Neuronal stem cell (in vitro differentiated cells): ENCODE results near the gene SMAD7.
A peak's percentile ranks its signal among the peaks of the same experiment; 100 is the strongest.

Source experiments
- DNase-seq: peaks from one replicate; pipeline ENCODE4 v3.0.0-alpha.2; 2013; ENCODE audit warnings: low spot score
- H2AFZ ChIP-seq: one replicate; pipeline ENCODE4 v1.6.1; 2013; ENCODE audit warnings: mild to moderate bottlenecking, low read length, inconsistent platforms
- H2AK5ac ChIP-seq: 2 replicates; pipeline ENCODE4 v1.6.1; 2013; ENCODE audit warnings: low read depth, mild to moderate bottlenecking, inconsistent platforms, low read length, moderate library complexity, mixed read lengths
- H2BK120ac ChIP-seq: 2 replicates; pipeline ENCODE4 v1.6.1; 2013; ENCODE audit warnings: low read depth, mild to moderate bottlenecking, inconsistent platforms, low read length, moderate library complexity, mixed read lengths
- H2BK12ac ChIP-seq: one replicate; pipeline ENCODE4 v1.6.1; 2013; ENCODE audit warnings: low read length, inconsistent platforms
- H2BK15ac ChIP-seq: 2 replicates; pipeline ENCODE4 v1.6.1; 2013; ENCODE audit warnings: mild to moderate bottlenecking, low read length, inconsistent platforms, mixed read lengths
- H2BK5ac ChIP-seq: one replicate; pipeline ENCODE4 v1.6.1; 2013; ENCODE audit warnings: inconsistent platforms, mild to moderate bottlenecking, low read length, moderate library complexity
- H3K14ac ChIP-seq: one replicate; pipeline ENCODE4 v1.6.1; 2013; ENCODE audit warnings: low read length, inconsistent platforms
- H3K18ac ChIP-seq: 2 replicates; pipeline ENCODE4 v1.6.1; 2013; ENCODE audit warnings: low read length, inconsistent platforms
- H3K23ac ChIP-seq: 2 replicates; pipeline ENCODE4 v1.6.1; 2013; ENCODE audit warnings: low read depth, mild to moderate bottlenecking, mixed read lengths, low read length, inconsistent platforms; ENCODE audit not compliant: poor library complexity
- H3K27ac ChIP-seq: replicated peaks from 3 replicates; pipeline ENCODE4 v1.5.1; 2013; ENCODE audit warnings: low read length, inconsistent platforms
- H3K27me3 ChIP-seq, 3 experiments: 2 replicates each; pipeline ENCODE4 v1.6.1; 2013; ENCODE audit warnings: low read length in 3 of 3, mild to moderate bottlenecking in 2 of 3, inconsistent platforms in 1 of 3, low read depth in 1 of 3, mixed read lengths in 1 of 3, moderate library complexity in 1 of 3; ENCODE audit not compliant: control insufficient read depth in 3 of 3, insufficient read depth in 3 of 3
- H3K36me3 ChIP-seq, 2 donors: replicated peaks in 1 of 2; 2 replicates each; pipeline ENCODE4 v1.6.1; 2013; ENCODE audit warnings: low read length in 2 of 2; ENCODE audit not compliant: control insufficient read depth in 2 of 2, insufficient read depth in 2 of 2
- H3K4ac ChIP-seq: 2 replicates; pipeline ENCODE4 v1.6.1; 2013; ENCODE audit warnings: inconsistent platforms, mild to moderate bottlenecking, low read length, moderate library complexity
- H3K4me1 ChIP-seq, 2 donors: 1 replicate in 1 of 2; 2 replicates in 1 of 2; pipeline ENCODE4 v1.6.1; 2013; ENCODE audit warnings: low read length in 2 of 2, low read depth in 1 of 2; ENCODE audit not compliant: control insufficient read depth in 2 of 2, insufficient read depth in 1 of 2
- H3K4me2 ChIP-seq: one replicate; pipeline ENCODE4 v1.6.1; 2013; ENCODE audit warnings: mild to moderate bottlenecking, low read length, inconsistent platforms; ENCODE audit not compliant: insufficient read depth, poor library complexity, severe bottlenecking
- H3K4me3 ChIP-seq, 2 donors: 2 replicates each; pipeline ENCODE4 v1.5.1; 2013; ENCODE audit warnings: low read length in 2 of 2, mild to moderate bottlenecking in 2 of 2, inconsistent platforms in 1 of 2, moderate library complexity in 1 of 2
- H3K79me1 ChIP-seq: one replicate; pipeline ENCODE4 v1.6.1; 2013; ENCODE audit warnings: low read depth, mild to moderate bottlenecking, inconsistent platforms, low read length, moderate library complexity
- H3K9ac ChIP-seq: one replicate; pipeline ENCODE4 v1.6.1; 2013; ENCODE audit warnings: mild to moderate bottlenecking, low read depth, low read length, inconsistent platforms; ENCODE audit not compliant: poor library complexity
- H3K9me3 ChIP-seq, 2 donors: replicated peaks in 1 of 2; 2 replicates each; pipeline versions ENCODE3 to v1.6.1; 2013; ENCODE audit warnings: low read length in 2 of 2, mild to moderate bottlenecking in 2 of 2, inconsistent platforms in 1 of 2, low read depth in 1 of 2, mixed read lengths in 1 of 2, moderate library complexity in 1 of 2; ENCODE audit not compliant: control insufficient read depth in 2 of 2, insufficient read depth in 1 of 2
- H4K8ac ChIP-seq: one replicate; pipeline ENCODE4 v1.6.1; 2013; ENCODE audit warnings: low read depth, mild to moderate bottlenecking, inconsistent platforms, low read length, moderate library complexity
- H4K91ac ChIP-seq: one replicate; pipeline ENCODE4 v1.6.1; 2013; ENCODE audit warnings: low read length, low read depth, mild to moderate bottlenecking, inconsistent platforms; ENCODE audit not compliant: poor library complexity
- WGBS, 2 donors: extraction: QIAGEN DNeasy Blood & Tissue Kit; methylation state at CpG; one replicate each; pipeline ENCODE4 v1.1.7; 2013; ENCODE audit warnings: missing lambda C conversion rate in 2 of 2, mixed read lengths in 1 of 2; ENCODE audit not compliant: insufficient read length in 2 of 2, insufficient replicate concordance in 1 of 2; ENCODE audit errors: extremely low coverage in 2 of 2; 5-methylcytosine and 5-hydroxymethylcytosine counted together

Gene SMAD7

DNA sequence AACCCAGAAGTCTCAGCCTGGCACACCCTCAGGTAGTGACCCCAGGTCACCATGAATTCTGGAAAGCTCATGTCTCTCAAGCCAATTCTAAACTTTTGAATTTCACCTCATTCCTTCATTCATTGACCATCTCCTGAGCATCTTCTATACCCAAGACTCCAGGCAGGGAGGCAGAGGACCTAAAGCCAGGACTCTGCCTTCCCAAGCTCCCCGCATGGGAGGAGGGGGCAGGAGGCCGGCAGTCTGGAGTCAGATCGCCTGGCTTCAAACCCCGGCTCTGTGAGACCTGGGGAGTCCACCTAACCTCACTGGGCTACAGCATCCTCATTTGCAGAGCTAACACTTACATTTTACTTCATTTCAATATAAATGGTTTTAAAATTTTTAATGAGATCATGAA, 59.0 kb downstream of the SMAD7 start:
- Histone ChIP-seq H3K27me3 (peaks cover 0 to 9% (median 0%) of the 10 kb centered on the region in 3 experiments), H3K14ac (no peak overlapping the region), H3K9me3 (no peaks in the 10 kb centered on the region), H3K4ac (no peak overlapping the region), H2AFZ (no peak overlapping the region), H3K4me3 (no peak overlapping the region), H3K4me1 (peaks cover 23 to 30% of the 10 kb centered on the region in 2 donors), H2BK12ac (no peak overlapping the region), H3K79me1 (no peaks in the 10 kb centered on the region), H2BK120ac (no peak overlapping the region), H3K27ac (no peak overlapping the region), H3K9ac (peak overlapping the region; percentile 9), H3K4me2 (no peak overlapping the region), H3K18ac (no peak overlapping the region), H3K23ac (no peak overlapping the region), H2AK5ac (peak overlapping the region; percentile 62), H4K91ac (no peak overlapping the region), H2BK5ac (no peak overlapping the region), H4K8ac (no peak overlapping the region), H2BK15ac (no peak overlapping the region), H3K36me3 (no peaks in the 10 kb centered on the region)
- no CpG with 5 or more reads among the region's 4 CpGs for WGBS, 2 donors
- no peak for DNase-seq

DNA sequence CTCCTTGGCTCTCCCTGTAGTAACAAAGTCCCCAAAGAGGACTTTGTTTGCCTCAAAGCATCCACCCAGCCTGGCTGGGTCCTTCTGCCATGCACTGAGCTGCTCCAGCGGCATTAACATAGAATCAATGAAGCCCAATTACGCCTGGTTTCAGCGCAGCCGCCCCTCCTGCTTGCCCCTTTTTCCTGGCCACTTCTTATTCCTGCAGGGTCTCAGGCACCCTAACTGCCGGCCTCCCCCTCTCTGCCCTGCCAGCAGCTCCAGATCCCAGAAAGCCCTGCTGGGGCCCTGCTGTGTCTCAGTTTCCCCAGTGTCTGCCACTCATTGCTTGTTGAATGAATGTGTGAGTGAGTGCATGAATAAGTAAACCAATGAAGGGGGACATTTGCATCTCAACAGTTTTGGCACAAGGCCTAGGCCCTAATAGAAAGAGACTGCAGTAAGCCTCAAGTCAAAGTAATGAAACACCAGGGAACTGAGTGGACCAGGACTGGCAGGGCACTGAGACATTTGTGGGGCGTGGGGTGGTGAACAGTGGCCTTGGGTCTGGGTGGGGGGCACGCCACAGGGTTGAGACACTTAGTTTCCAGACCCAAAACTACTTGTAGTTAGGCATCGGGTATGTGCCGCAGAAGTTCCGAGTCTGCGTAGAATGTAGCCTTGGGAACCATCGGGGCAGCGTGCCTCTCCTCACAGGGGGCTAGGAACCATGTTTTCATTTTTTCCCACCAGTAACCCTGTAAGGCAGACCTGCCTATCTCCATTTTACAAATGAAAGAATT, 60.6 kb downstream of the SMAD7 start:
- Histone ChIP-seq H3K23ac (no peak overlapping the region), H3K4me2 (no peak overlapping the region), H3K9me3 (no peaks in the 10 kb centered on the region), H3K18ac (peak overlapping the region; percentile 44), H2BK15ac (peak overlapping the region; percentile 35), H3K14ac (no peak overlapping the region), H2BK120ac (no peak overlapping the region), H3K27me3 (peaks cover 0 to 14% (median 0%) of the 10 kb centered on the region in 3 experiments), H2BK12ac (no peak overlapping the region), H3K36me3 (no peaks in the 10 kb centered on the region), H3K9ac (no peak overlapping the region), H3K4me3 (no peak overlapping the region), H4K91ac (no peak overlapping the region), H4K8ac (no peak overlapping the region), H3K4ac (no peak overlapping the region), H2BK5ac (peak overlapping the region; percentile 45), H3K79me1 (no peaks in the 10 kb centered on the region), H3K4me1 (peaks cover 22 to 30% of the 10 kb centered on the region in 2 donors), H2AFZ (no peak overlapping the region), H2AK5ac (peak overlapping the region; percentile 9), H3K27ac (no peak overlapping the region)
- WGBS, 2 donors, result no CpG with 5 or more reads among the region's 13 CpGs
- DNase-seq, result no peak

DNA sequence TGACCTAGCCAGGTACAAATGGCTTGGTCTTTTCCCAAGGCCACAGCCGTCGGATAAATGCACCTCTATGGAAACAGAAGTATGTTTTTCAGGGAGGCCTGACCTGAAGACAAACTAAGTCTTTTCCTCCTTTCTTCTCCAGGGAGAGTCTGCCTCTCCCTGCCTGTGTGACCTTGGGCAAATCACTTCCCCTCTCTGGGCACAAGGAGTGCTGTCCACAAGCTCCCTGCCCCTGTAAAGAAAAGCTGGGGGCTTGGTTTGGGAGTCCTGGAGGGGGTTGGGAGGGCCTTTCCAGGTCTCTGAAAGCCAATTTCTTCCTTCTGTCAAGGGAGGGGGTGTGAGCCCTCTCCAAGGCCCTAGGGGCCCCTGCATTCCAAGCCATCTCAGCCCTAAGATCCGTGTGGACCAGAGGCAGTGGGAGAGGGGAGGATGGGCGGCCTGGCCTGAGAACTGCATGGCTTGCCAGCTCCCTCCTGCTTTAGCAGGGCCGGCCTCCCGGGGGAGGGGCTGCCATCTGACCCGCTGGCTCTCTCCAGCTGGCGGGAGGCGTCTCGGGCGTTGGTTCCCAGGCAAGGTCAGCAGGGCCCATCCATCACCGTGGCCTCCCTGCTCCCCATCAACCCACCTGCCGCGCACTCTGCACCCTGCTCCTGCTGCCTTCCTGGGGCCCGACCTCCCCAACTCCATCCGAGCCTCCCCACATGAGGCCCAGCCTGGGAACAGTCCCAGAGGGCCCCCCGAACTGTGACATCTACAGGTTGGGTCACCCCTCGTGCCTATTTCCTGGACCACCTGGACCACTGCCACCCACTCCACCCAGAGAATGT, 61.4 kb downstream of the SMAD7 start:
- Histone ChIP-seq H2BK5ac (peak overlapping the region; percentile 45), H3K23ac (no peak overlapping the region), H3K9me3 (no peaks in the 10 kb centered on the region), H3K14ac (no peak overlapping the region), H3K4ac (no peak overlapping the region), H2BK12ac (peak overlapping the region; percentile 60), H2BK120ac (no peak overlapping the region), H3K4me1 (peaks cover 21 to 30% of the 10 kb centered on the region in 2 donors), H3K36me3 (no peaks in the 10 kb centered on the region), H3K27me3 (peaks cover 0 to 16% (median 0%) of the 10 kb centered on the region in 3 experiments), H3K27ac (no peak overlapping the region), H2AFZ (no peak overlapping the region), H3K9ac (peak overlapping the region; percentile 0), H2AK5ac (peak overlapping the region; percentile 49), H4K8ac (no peak overlapping the region), H3K4me2 (peak overlapping the region; percentile 20), H4K91ac (no peak overlapping the region), H3K4me3 (no peak overlapping the region), H2BK15ac (peak overlapping the region; percentile 32), H3K18ac (peak overlapping the region; percentile 84), H3K79me1 (no peaks in the 10 kb centered on the region)
- no CpG with 5 or more reads among the region's 18 CpGs for WGBS, 2 donors
- DNase-seq, result peak; percentile 14

DNA sequence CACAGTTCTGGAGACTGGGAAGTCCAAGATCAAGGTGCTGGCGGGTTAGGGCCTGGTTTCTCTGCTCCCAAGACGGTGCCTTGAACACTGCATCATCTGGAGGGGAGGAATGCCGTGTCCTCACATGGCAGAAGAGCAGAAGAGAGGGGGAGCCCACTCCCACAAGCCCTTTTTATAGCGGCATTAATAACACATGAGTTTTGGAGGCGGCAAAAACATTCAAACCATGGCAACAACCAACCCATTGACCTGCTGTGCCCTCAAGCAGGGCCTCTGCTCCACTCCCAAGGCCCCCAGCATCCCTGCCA, 62.0 kb downstream of the SMAD7 start:
- H4K8ac ChIP-seq, result no peak overlapping the region
- H2AFZ ChIP-seq, result no peak overlapping the region

More for the DNA sequence above, 62.0 kb downstream of the SMAD7 start:
- H3K18ac ChIP-seq, result peak overlapping the region; percentile 39
- H2BK15ac ChIP-seq, result peak overlapping the region; percentile 32
- H3K27ac ChIP-seq, result no peak overlapping the region
- H4K91ac ChIP-seq, result no peak overlapping the region
- no peak overlapping the region for H3K14ac ChIP-seq
- peaks cover 21 to 29% of the 10 kb centered on the region in 2 donors for H3K4me1 ChIP-seq
- no peak overlapping the region for H3K4me3 ChIP-seq
- H2BK12ac ChIP-seq, result no peak overlapping the region
- no CpG with 5 or more reads among the region's 5 CpGs for WGBS, 2 donors
- H2AK5ac ChIP-seq, result peak overlapping the region; percentile 49
- no peak overlapping the region for H3K4me2 ChIP-seq
- H2BK120ac ChIP-seq, result no peak overlapping the region
- H3K9me3 ChIP-seq, result no peaks in the 10 kb centered on the region
- H3K36me3 ChIP-seq, result no peaks in the 10 kb centered on the region
- H3K9ac ChIP-seq, result no peak overlapping the region
- no peak for DNase-seq
- no peaks in the 10 kb centered on the region for H3K79me1 ChIP-seq
- H2BK5ac ChIP-seq, result peak overlapping the region; percentile 45
- no peak overlapping the region for H3K23ac ChIP-seq
- H3K4ac ChIP-seq, result no peak overlapping the region
- peaks cover 0 to 20% (median 0%) of the 10 kb centered on the region in 3 experiments for H3K27me3 ChIP-seq
